Lung (tissue), 12 donors: Measurements from ENCODE around the gene HECW1. TPM values are rescaled to one million over a fixed set of nuclear protein-coding genes. Genes with fewer than 3 reads are reported as not detected.
A peak's percentile ranks its signal among the peaks of the same experiment; 100 is the strongest.

Source experiments
- ATAC-seq: fragments of 200-7000 bp; cut with Tn5 transposase; one replicate; pipeline ENCODE4 v1.9.1; 2020; ENCODE audit warnings: moderate number of reproducible peaks; ENCODE audit not compliant: insufficient read depth, low FRiP score
- DNase-seq, 3 donors: peaks; one replicate each; pipeline ENCODE4 v3.0.0-alpha.2; 2013 to 2017
- H3K27ac ChIP-seq, 2 donors: one replicate each; pipeline ENCODE4 v1.5.1; 2013; ENCODE audit warnings: mild to moderate bottlenecking in 2 of 2, moderate library complexity in 2 of 2, control low read depth in 1 of 2, inconsistent platforms in 1 of 2, low read depth in 1 of 2, low read length in 1 of 2
- H3K27me3 ChIP-seq, 3 donors: one replicate each; pipeline ENCODE4 v1.5.1; 2013; ENCODE audit warnings: low read length in 2 of 3; ENCODE audit not compliant: control insufficient read depth in 3 of 3, insufficient read depth in 3 of 3
- H3K36me3 ChIP-seq, 4 donors: one replicate each; pipeline ENCODE4 v1.5.1; 2013; ENCODE audit warnings: low read length in 4 of 4, mild to moderate bottlenecking in 1 of 4, moderate library complexity in 1 of 4; ENCODE audit not compliant: control insufficient read depth in 4 of 4, insufficient read depth in 4 of 4
- H3K4me1 ChIP-seq, 5 donors: one replicate each; pipeline ENCODE4 v1.5.1; 2013; ENCODE audit warnings: low read length in 5 of 5, mild to moderate bottlenecking in 2 of 5, moderate library complexity in 1 of 5; ENCODE audit not compliant: control insufficient read depth in 5 of 5, insufficient read depth in 5 of 5
- H3K4me3 ChIP-seq: one replicate; pipeline ENCODE4 v1.5.1; 2013; ENCODE audit warnings: mild to moderate bottlenecking, control low read depth, moderate library complexity
- H3K9ac ChIP-seq, 2 donors: one replicate each; pipeline ENCODE4 v1.5.1; 2013; ENCODE audit warnings: low read length in 2 of 2, control low read depth in 1 of 2; ENCODE audit not compliant: insufficient read depth in 1 of 2
- H3K9me3 ChIP-seq, 4 donors: one replicate each; pipeline ENCODE4 v1.5.1; 2013; ENCODE audit warnings: low read length in 3 of 4, mild to moderate bottlenecking in 1 of 4, moderate library complexity in 1 of 4; ENCODE audit not compliant: control insufficient read depth in 4 of 4, insufficient read depth in 3 of 4
- WGBS, 2 donors: extraction: QIAGEN DNeasy Blood & Tissue Kit; methylation state at CpG; one replicate each; pipeline ENCODE4 v1.1.7; 2013; 5-methylcytosine and 5-hydroxymethylcytosine counted together
- polyA plus RNA-seq, 2 donors: library from polyadenylated mRNA; stranded (reverse); fragments of 200-250 nt; gene quantifications; one replicate each; pipeline ENCODE4 v1.2.1, GENCODE V29; 2013
- total RNA-seq, 2 donors: library from RNA; depleted of rRNA in 1 of 2; stranded (reverse); fragments of >200 nt in 1 of 2; gene quantifications; one replicate each; pipeline ENCODE4 v1.2.1, GENCODE V29; 2014 to 2021
- TF ChIP-seq, protein P1 (sequence below): IDR thresholded peaks from 2 replicates; pipeline ENCODE4 v1.5.1; 2012; ENCODE audit warnings: mild to moderate bottlenecking; ENCODE audit errors: control extremely low read depth, extremely low read depth
- donor health status: control.
- donor health status: control.
- donor health status: Bipolar disorder and iron deficiency.
- donor health status: healthy.
- donor health status: DM: yes; HTN: yes; CAD: no.

Gene HECW1
- total and polyA plus RNA-seq, 4 donors = 0.05 to 0.21 (median 0.13) TPM

GRCh38 chr7:43437001-43437400 is 324.6 kb downstream of the HECW1 start:
- WGBS, 2 donors = 63 to 76% methylated on average over 5 of the region's 5 CpGs
- H3K27ac ChIP-seq = no peak overlapping the region
- no peaks in the 10 kb centered on the region for H3K9me3 ChIP-seq
- ATAC-seq (no peak), DNase-seq (no peak)
- H3K27me3 ChIP-seq = no peaks in the 10 kb centered on the region
- no peak overlapping the region for H3K9ac ChIP-seq
- TF ChIP-seq, protein P1, sequence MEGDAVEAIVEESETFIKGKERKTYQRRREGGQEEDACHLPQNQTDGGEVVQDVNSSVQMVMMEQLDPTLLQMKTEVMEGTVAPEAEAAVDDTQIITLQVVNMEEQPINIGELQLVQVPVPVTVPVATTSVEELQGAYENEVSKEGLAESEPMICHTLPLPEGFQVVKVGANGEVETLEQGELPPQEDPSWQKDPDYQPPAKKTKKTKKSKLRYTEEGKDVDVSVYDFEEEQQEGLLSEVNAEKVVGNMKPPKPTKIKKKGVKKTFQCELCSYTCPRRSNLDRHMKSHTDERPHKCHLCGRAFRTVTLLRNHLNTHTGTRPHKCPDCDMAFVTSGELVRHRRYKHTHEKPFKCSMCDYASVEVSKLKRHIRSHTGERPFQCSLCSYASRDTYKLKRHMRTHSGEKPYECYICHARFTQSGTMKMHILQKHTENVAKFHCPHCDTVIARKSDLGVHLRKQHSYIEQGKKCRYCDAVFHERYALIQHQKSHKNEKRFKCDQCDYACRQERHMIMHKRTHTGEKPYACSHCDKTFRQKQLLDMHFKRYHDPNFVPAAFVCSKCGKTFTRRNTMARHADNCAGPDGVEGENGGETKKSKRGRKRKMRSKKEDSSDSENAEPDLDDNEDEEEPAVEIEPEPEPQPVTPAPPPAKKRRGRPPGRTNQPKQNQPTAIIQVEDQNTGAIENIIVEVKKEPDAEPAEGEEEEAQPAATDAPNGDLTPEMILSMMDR = no peak
- H3K4me3 ChIP-seq = no peak overlapping the region
- no peaks in the 10 kb centered on the region for H3K4me1 ChIP-seq
- H3K36me3 ChIP-seq = no peaks in the 10 kb centered on the region

DNA sequence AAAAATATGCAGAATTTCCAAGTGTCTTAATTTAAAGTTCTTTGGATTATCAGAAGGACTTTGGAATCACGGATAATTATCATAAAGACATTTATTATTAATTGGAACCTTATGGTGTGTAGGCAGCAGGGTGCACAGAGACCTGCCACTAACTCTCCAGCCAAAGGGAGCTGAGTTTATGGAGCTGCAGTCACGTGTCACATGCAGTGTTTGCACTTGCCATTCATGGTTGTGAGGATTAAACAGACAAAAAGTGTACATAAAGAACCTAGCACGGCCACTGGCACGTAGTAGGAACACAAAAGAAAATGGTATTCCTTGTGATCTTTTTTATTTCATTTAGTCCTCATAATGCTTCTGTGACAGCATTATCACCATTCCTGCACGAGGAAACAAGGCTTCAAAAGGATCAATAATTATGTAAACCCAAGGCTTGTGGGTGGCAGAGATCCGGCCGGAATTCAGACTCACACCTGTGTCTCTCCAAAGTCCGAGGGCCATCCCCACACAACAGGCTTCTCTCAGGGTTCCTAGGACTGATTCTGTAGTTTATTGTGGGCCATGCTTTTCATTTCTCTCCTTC is 326.5 kb downstream of the HECW1 start:
- TF ChIP-seq, protein P1 = no peak
- DNase-seq (no peak), ATAC-seq (no peak)
- WGBS, 2 donors = 78 to 88% methylated on average over 8 of the region's 8 CpGs
- Histone ChIP-seq H3K27me3 (no peaks in the 10 kb centered on the region), H3K36me3 (no peaks in the 10 kb centered on the region), H3K27ac (no peak overlapping the region), H3K4me3 (no peak overlapping the region), H3K4me1 (no peaks in the 10 kb centered on the region), H3K9ac (no peak overlapping the region), H3K9me3 (no peaks in the 10 kb centered on the region)

GRCh38 chr7:43439631-43440401 is 327.4 kb downstream of the HECW1 start:
- Histone ChIP-seq H3K4me3 (no peak overlapping the region), H3K4me1 (no peaks in the 10 kb centered on the region), H3K36me3 (no peaks in the 10 kb centered on the region), H3K9me3 (no peaks in the 10 kb centered on the region), H3K27me3 (no peaks in the 10 kb centered on the region), H3K9ac (no peak overlapping the region), H3K27ac (no peak overlapping the region)
- 50 to 54% methylated on average over 15 of the region's 15 CpGs for WGBS, 2 donors
- TF ChIP-seq, protein P1 = no peak
- ATAC-seq (no peak), DNase-seq (peak; percentile 15 to 46 (median 44))
